ENCODE results near the gene SPRR1B. TPM values are rescaled to one million over a fixed set of nuclear protein-coding genes. Genes with fewer than 3 reads are reported as not detected.

Gene SPRR1B
- total and polyA plus RNA-seq, 10 of the 15 experiments (the other 5 are each of a cell fraction or from before 2014, with no cell fraction given), result not detected

GRCh38 chr1:153070243-153070642, 39.2 kb downstream of the SPRR1B start:
- no peak for FAIRE-seq
- TF ChIP-seq NKRF (conservative IDR thresholded peaks at IDR 0.05) (no peak), JUND (IDR thresholded peaks at IDR 0.05; ENCODE audit: low read depth, low read length) (no peak)

GRCh38 chr1:153071511-153071910, 40.5 kb downstream of the SPRR1B start, which contains the start of gene SPRR2B:
Gene SPRR2B, minus strand, starts transcription at chr1:153071611. Its CDS starts 772 bp downstream, at chr1:153070839.
- BruUV-seq (replicated peaks), result no TSS peak
- DNase-seq (ENCODE audit: low read depth, low spot score) (no peak), FAIRE-seq (no peak), ATAC-seq (no peak)
- H3K27me3 ChIP-seq (replicated peaks in 1 of 2; ENCODE audit: control insufficient read depth in 2 of 2, insufficient read depth in 2 of 2, low read length in 1 of 2), result no peaks in the 10 kb centered on the region
- no peak within 1 kb of the TSS for H3K4me3 ChIP-seq
- SMC1A ChIA-PET (ENCODE audit: uncharacterized antibody, unreplicated experiment), result no interaction called here
- 51% methylated on average over 2 of the region's 2 CpGs for WGBS (ENCODE audit: insufficient coverage, insufficient replicate concordance, low lambda C conversion rate, missing lambda C conversion rate)
- no peak within 1 kb of the TSS for H2AFZ ChIP-seq (ENCODE audit: control insufficient read depth, low read depth, low read length)
- H3K79me2 ChIP-seq (ENCODE audit: control insufficient read depth, insufficient read depth, low read length), result no peaks in the 10 kb centered on the region
- RAD21 ChIA-PET (ENCODE audit: unreplicated experiment), result no interaction called here
- in situ Hi-C loops (cut with MboI), result no loop called here
- H4K20me1 ChIP-seq (ENCODE audit: control insufficient read depth, insufficient read depth), result no peaks in the 10 kb centered on the region
- POLR2A ChIA-PET, result no interaction called here
- no peaks in the 10 kb centered on the region for H3K4me1 ChIP-seq (ENCODE audit: control insufficient read depth, insufficient read depth, low read length)
- no peak within 1 kb of the TSS for H3K9ac ChIP-seq (ENCODE audit: control insufficient read depth, insufficient read depth, low read length)
- no peak within 1 kb of the TSS for H3K4me2 ChIP-seq (ENCODE audit: control insufficient read depth, insufficient read depth)
- H3K27ac ChIP-seq (ENCODE audit: control insufficient read depth, insufficient read depth), result no peak within 1 kb of the TSS
- no peaks in the 10 kb centered on the region for H3K36me3 ChIP-seq (ENCODE audit: control insufficient read depth in 2 of 2, insufficient read depth in 2 of 2, low read length in 1 of 2)
- no peaks in the 10 kb centered on the region for H3K9me3 ChIP-seq (replicated peaks; ENCODE audit: control insufficient read depth, insufficient read depth, low read length)
- intact Hi-C loops (cut with micrococcal nuclease; ENCODE audit: unreplicated experiment), result loop anchor here (1.0 kb wide), 1 partner anchor 22 kb away; no protein-coding TSS in a partner anchor
- CTCF ChIA-PET, result interaction anchor here (1.1 to 1.8 kb wide), 2 partner anchors 13 to 121 kb away, joined by 3 to 4 read pairs; no protein-coding TSS in a partner anchor
- no peak for TF ChIP-seq SUZ12 (IDR thresholded peaks at IDR 0.05; ENCODE audit: unreplicated experiment)
- TF ChIP-seq BACH1 (IDR thresholded peaks at IDR 0.05; ENCODE audit: borderline replicate concordance), result no peak

More at GRCh38 chr1:153070243-153070642, 39.2 kb downstream of the SPRR1B start:
- SMC1A ChIA-PET (ENCODE audit: uncharacterized antibody, unreplicated experiment), result interaction anchor here (0.6 kb wide), 1 partner anchor 17 kb away, joined by 3 read pairs; no protein-coding TSS in a partner anchor
- Histone ChIP-seq H3K79me2 (ENCODE audit: control insufficient read depth, insufficient read depth, low read length) (no peaks in the 10 kb centered on the region), H3K4me1 (ENCODE audit: control insufficient read depth, insufficient read depth, low read length) (no peaks in the 10 kb centered on the region), H3K27me3 (replicated peaks in 1 of 2; ENCODE audit: control insufficient read depth in 2 of 2, insufficient read depth in 2 of 2, low read length in 1 of 2) (no peaks in the 10 kb centered on the region), H3K9ac (ENCODE audit: control insufficient read depth, insufficient read depth, low read length) (no peak overlapping the region), H3K9me3 (replicated peaks; ENCODE audit: control insufficient read depth, insufficient read depth, low read length) (no peaks in the 10 kb centered on the region), H3K4me2 (ENCODE audit: control insufficient read depth, insufficient read depth) (no peak overlapping the region), H3K36me3 (ENCODE audit: control insufficient read depth in 2 of 2, insufficient read depth in 2 of 2, low read length in 1 of 2) (no peaks in the 10 kb centered on the region), H3K4me3 (no peak overlapping the region), H3K27ac (ENCODE audit: control insufficient read depth, insufficient read depth) (no peak overlapping the region), H2AFZ (ENCODE audit: control insufficient read depth, low read depth, low read length) (no peak overlapping the region), H4K20me1 (ENCODE audit: control insufficient read depth, insufficient read depth) (no peaks in the 10 kb centered on the region)
- no peak for DNase-seq (ENCODE audit: low read depth, low spot score)
- ATAC-seq, result no peak
- 3% methylated on average over 2 of the region's 2 CpGs for WGBS (ENCODE audit: insufficient coverage, insufficient replicate concordance, low lambda C conversion rate, missing lambda C conversion rate)
- intact Hi-C loops (cut with micrococcal nuclease; ENCODE audit: unreplicated experiment) (no loop called here), in situ Hi-C loops (cut with MboI) (no loop called here)
- no TSS peak for BruUV-seq (replicated peaks)
- POLR2A ChIA-PET, result no interaction called here
- CTCF ChIA-PET, result interaction anchor here (0.9 to 1.8 kb wide), 3 partner anchors 9 to 123 kb away, joined by 3 to 4 read pairs (median 3); no protein-coding TSS in a partner anchor
- RAD21 ChIA-PET (ENCODE audit: unreplicated experiment), result no interaction called here
